Uterus (tissue), 4 donors: ENCODE data around the gene FYTTD1. TPM values are rescaled to one million over a fixed set of nuclear protein-coding genes. Genes with fewer than 3 reads are reported as not detected.
A peak's percentile ranks its signal among the peaks of the same experiment; 100 is the strongest.

Source experiments
- DNase-seq, 2 donors: peaks; one replicate each; pipeline ENCODE4 v3.0.0-alpha.2; 2019 to 2020
- H3K27ac ChIP-seq, 2 donors: fragments of 200-600 bp; sonication (generic); 1 replicate in 1 of 2; 2 replicates in 1 of 2; pipeline ENCODE4 v1.5.1; 2016 to 2018
- H3K27me3 ChIP-seq, 2 donors: fragments of 200-600 bp; sonication (generic); one replicate each; pipeline ENCODE4 v1.5.1; 2018 to 2019; ENCODE audit warnings: control low read depth in 1 of 2
- H3K36me3 ChIP-seq, 2 donors: fragments of 200-600 bp; sonication (generic); one replicate each; pipeline ENCODE4 v1.5.1; 2019; ENCODE audit warnings: control low read depth in 1 of 2
- H3K4me1 ChIP-seq, 2 donors: fragments of 200-600 bp; sonication (generic); one replicate each; pipeline ENCODE4 v1.5.1; 2018 to 2019; ENCODE audit warnings: control low read depth in 1 of 2
- H3K4me3 ChIP-seq, 2 donors: fragments of 200-600 bp; sonication (generic); 1 replicate in 1 of 2; 2 replicates in 1 of 2; pipeline ENCODE4 v1.5.1; 2018 to 2019; ENCODE audit warnings: mild to moderate bottlenecking in 1 of 2
- H3K9me3 ChIP-seq, 2 donors: fragments of 200-600 bp; sonication (generic); one replicate each; pipeline ENCODE4 v1.5.1; 2019; ENCODE audit warnings: control low read depth in 1 of 2
- CTCF ChIP-seq, 4 experiments: fragments of 200-600 bp in 2 of 4; fragments of 450-650 bp in 2 of 4; sonication (generic) in 2 of 4; IDR thresholded peaks; one replicate each; pipeline ENCODE4 v1.5.1; 2016 to 2019; ENCODE audit warnings: antibody characterized with exemption in 4 of 4, mild to moderate bottlenecking in 2 of 4, moderate library complexity in 1 of 4
- POLR2A ChIP-seq, 2 donors: fragments of 450-650 bp; IDR thresholded peaks; one replicate each; pipeline ENCODE4 v1.6.1; 2016; ENCODE audit warnings: antibody characterized with exemption in 2 of 2, mild to moderate bottlenecking in 1 of 2, moderate library complexity in 1 of 2
- intact Hi-C: fragments of 100-400 bp; cut with DNase I; formaldehyde crosslinking; loops from one replicate; pipeline ENCODE4 v1.15.1; 2023; ENCODE audit warnings: low total_unique reads
- total RNA-seq, 4 donors: library from RNA; depleted of rRNA in 3 of 4; stranded (reverse); fragments of >200 nt in 3 of 4; gene quantifications; one replicate each; pipeline versions ENCODE4 v1.1.0 to v1.2.4, GENCODE V29; 2014 to 2023
- donor health status: DM: yes; HTN: yes; CAD: no.

Gene FYTTD1
- total RNA-seq, 4 donors from 2014 or later = 22.5 to 100 (median 45.5) TPM

- H3K27ac ChIP-seq = no peak overlapping the region
- intact Hi-C loops = no loop called here
- no peaks in the 10 kb centered on the region for H3K9me3 ChIP-seq
- H3K4me1 ChIP-seq = no peaks in the 10 kb centered on the region
- TF ChIP-seq CTCF (IDR thresholded peaks at IDR 0.05) = no peak
- no peak for TF ChIP-seq POLR2A (IDR thresholded peaks at IDR 0.05)
- no peaks in the 10 kb centered on the region for H3K27me3 ChIP-seq
- H3K4me3 ChIP-seq = no peak overlapping the region
- no peaks in the 10 kb centered on the region for H3K36me3 ChIP-seq
- no peak for DNase-seq
Measured at GRCh38 chr3:197784019-197784585, 34.4 kb downstream of the FYTTD1 start.

- Histone ChIP-seq H3K9me3 (no peaks in the 10 kb centered on the region), H3K27me3 (no peaks in the 10 kb centered on the region), H3K36me3 (no peaks in the 10 kb centered on the region), H3K4me3 (no peak overlapping the region), H3K27ac (no peak overlapping the region), H3K4me1 (no peaks in the 10 kb centered on the region)
- no peak for DNase-seq
- intact Hi-C loops = no loop called here
- no peak for TF ChIP-seq POLR2A (IDR thresholded peaks at IDR 0.05)
- no peak for TF ChIP-seq CTCF (IDR thresholded peaks at IDR 0.05)
Measured at GRCh38 chr3:197787412-197787811, 37.7 kb downstream of the FYTTD1 start.

GRCh38 chr3:197789309-197789708, 39.6 kb downstream of the FYTTD1 start:
- TF ChIP-seq POLR2A (IDR thresholded peaks at IDR 0.05) (no peak), CTCF (IDR thresholded peaks at IDR 0.05) (no peak)
- Histone ChIP-seq H3K27me3 (no peaks in the 10 kb centered on the region), H3K4me3 (no peak overlapping the region), H3K9me3 (no peaks in the 10 kb centered on the region), H3K36me3 (no peaks in the 10 kb centered on the region), H3K4me1 (peaks cover 0 to 4% of the 10 kb centered on the region in 2 donors), H3K27ac (no peak overlapping the region)
- intact Hi-C loops = no loop called here
- DNase-seq = no peak

GRCh38 chr3:197790033-197790432, 40.4 kb downstream of the FYTTD1 start:
- DNase-seq = no peak
- intact Hi-C loops = no loop called here
- TF ChIP-seq POLR2A (IDR thresholded peaks at IDR 0.05) (no peak), CTCF (IDR thresholded peaks at IDR 0.05) (no peak)
- Histone ChIP-seq H3K27me3 (no peaks in the 10 kb centered on the region), H3K36me3 (no peaks in the 10 kb centered on the region), H3K27ac (peak overlapping the region in 1 of 2 donors; percentile 90), H3K4me1 (peaks cover 0 to 4% of the 10 kb centered on the region in 2 donors), H3K4me3 (no peak overlapping the region), H3K9me3 (no peaks in the 10 kb centered on the region)

GRCh38 chr3:197791113-197791891, 41.6 kb downstream of the FYTTD1 start, which contains the start of gene LRCH3:
LRCH3 (plus strand) TSS chr3:197791254; CDS start chr3:197791279, 25 bp downstream.
- H3K36me3 ChIP-seq = no peaks in the 10 kb centered on the region
- peak; percentile 69 to 83 for DNase-seq
- H3K4me1 ChIP-seq = peaks cover 0 to 4% of the 10 kb centered on the region in 2 donors
- TF ChIP-seq POLR2A (IDR thresholded peaks at IDR 0.05) (peak; percentile 39 to 75), CTCF (IDR thresholded peaks at IDR 0.05) (peak in 2 of 4 experiments; percentile 1 to 3)
- intact Hi-C loops = no loop called here
- peak within 1 kb of the TSS; percentile 90 to 96 for H3K27ac ChIP-seq
- H3K4me3 ChIP-seq = peak within 1 kb of the TSS; percentile 57 to 97
- H3K9me3 ChIP-seq = no peaks in the 10 kb centered on the region
- H3K27me3 ChIP-seq = no peaks in the 10 kb centered on the region
